ENCODE results near the gene DEFB114.

- TF ChIP-seq POLR2A (IDR thresholded peaks at IDR 0.05; ENCODE audit: extremely low read depth, insufficient read length) = no peak
- no peak for TF ChIP-seq CTCF (IDR thresholded peaks at IDR 0.05; ENCODE audit: low read depth, low read length)
- no peak for TF ChIP-seq MAX (IDR thresholded peaks at IDR 0.05; ENCODE audit: low read depth, low read length)
- no peak for TF ChIP-seq MYC (IDR thresholded peaks at IDR 0.05; ENCODE audit: low read depth, low read length)
Measured at GRCh38 chr6:49939993-49940498, 23.9 kb downstream of the DEFB114 start.
